Activated CD8-positive, alpha-beta T cell treated with anti-CD3 and anti-CD28 coated beads, Interleukin-2, amount 10 ng/mL, durations not matched to agents 7 days and 5 days (primary cell): ENCODE results near the gene SLC4A1. TPM values are rescaled to one million over a fixed set of nuclear protein-coding genes. Genes with fewer than 3 reads are reported as not detected.

Source experiments
- ATAC-seq: fragments of 150-1000 bp; cut with Tn5 transposase; one replicate; pipeline ENCODE4 v1.10.0; 2021; ENCODE audit warnings: moderate library complexity
- CTCF ChIA-PET: fragments of 350-600 bp; sonication (Branson Sonifier 250); formaldehyde crosslinking; loops from one replicate; lab custom pipeline; 2021; ENCODE audit warnings: antibody characterized with exemption; lab: Charles Lee
- POLR2A ChIA-PET: fragments of 350-600 bp; sonication (Branson Sonifier 250); formaldehyde crosslinking; loops from one replicate; lab custom pipeline; 2021; ENCODE audit warnings: antibody characterized with exemption; lab: Charles Lee
- DNase-seq: peaks from one replicate; pipeline ENCODE4 v3.0.0-alpha.2; 2020
- H3K27ac Mint-ChIP-seq: one replicate; pipeline ENCODE4 v1.8.0; 2021; ENCODE audit warnings: mild to moderate bottlenecking, mixed read lengths
- H3K27me3 Mint-ChIP-seq: one replicate; pipeline ENCODE4 v1.8.0; 2021; ENCODE audit warnings: low read depth, mixed read lengths
- H3K36me3 Mint-ChIP-seq: one replicate; pipeline ENCODE4 v1.8.0; 2021; ENCODE audit warnings: low read depth, mixed read lengths
- H3K4me1 Mint-ChIP-seq: one replicate; pipeline ENCODE4 v1.8.0; 2021; ENCODE audit warnings: low read depth, mixed read lengths
- H3K4me3 Mint-ChIP-seq: one replicate; pipeline ENCODE4 v1.8.0; 2021; ENCODE audit warnings: mild to moderate bottlenecking, mixed read lengths
- H3K9me3 Mint-ChIP-seq: one replicate; pipeline ENCODE4 v1.8.0; 2022; ENCODE audit warnings: mixed read lengths; ENCODE audit not compliant: insufficient read depth
- microRNA-seq: library from miRNA; unstranded; fragments of <30 nt; microRNA quantifications from one replicate; pipeline ENCODE4 v1.2.0, GENCODE V29; 2022
- total RNA-seq, 2 experiments: library from RNA; stranded (reverse); gene quantifications; one replicate each; pipeline ENCODE4 v1.2.3, GENCODE V29; 2021

SLC4A1 gene
- total RNA-seq, 2 experiments from 2014 or later = not detected

GRCh38 chr17:44200478-44201155, 67.3 kb downstream of the SLC4A1 start:
- peaks cover 29% of the 10 kb centered on the region for H3K36me3 Mint-ChIP-seq
- no peaks in the 10 kb centered on the region for H3K9me3 Mint-ChIP-seq
- H3K27me3 Mint-ChIP-seq = no peaks in the 10 kb centered on the region
- H3K4me3 Mint-ChIP-seq = peak overlapping the region; percentile 79
- CTCF ChIA-PET = interaction anchor here (1.5 to 4.6 kb wide), 8 partner anchors 9 to 150 kb away, joined by 3 to 50 read pairs (median 17); partner anchors contain the start of genes GRN and UBTF
- ATAC-seq (no peak), DNase-seq (no peak)
- H3K27ac Mint-ChIP-seq = peak overlapping the region; percentile 90
- H3K4me1 Mint-ChIP-seq = peaks cover 43% of the 10 kb centered on the region
- POLR2A ChIA-PET = interaction anchor here (1.2 to 3.6 kb wide), 5 partner anchors 9 to 126 kb away, joined by 5 to 19 read pairs (median 8); partner anchors contain the start of genes TMUB2 and UBTF

- Mint-ChIP-seq H3K4me3 (peak within 1 kb of the TSS; percentile 88), H3K27me3 (no peaks in the 10 kb centered on the region), H3K27ac (peak within 1 kb of the TSS; percentile 95), H3K36me3 (peaks cover 35% of the 10 kb centered on the region), H3K4me1 (peaks cover 43% of the 10 kb centered on the region), H3K9me3 (no peaks in the 10 kb centered on the region)
- ChIA-PET CTCF (interaction anchor here (1.2 to 3.3 kb wide), 5 partner anchors 10 to 146 kb away, joined by 3 to 20 read pairs (median 9); partner anchors contain the start of genes GRN and TMUB2), POLR2A (interaction anchor here (1.0 to 3.6 kb wide), 10 partner anchors 9 to 18 kb away, joined by 4 to 22 read pairs (median 8); partner anchors contain the start of gene TMUB2)
- peak; percentile 100 for DNase-seq
- ATAC-seq = peak; percentile 84
These were observed 68.1 kb downstream of the SLC4A1 start, which contains the start of gene ATXN7L3 for GRCh38 chr17:44199553-44200477. TSS of gene ATXN7L3 (minus strand) at chr17:44199884. CDS start at chr17:44198070, 1,814 bp downstream.

- ATAC-seq (peak; percentile 18), DNase-seq (peak; percentile 68)
- no peaks in the 10 kb centered on the region for H3K9me3 Mint-ChIP-seq
- H3K36me3 Mint-ChIP-seq = peaks cover 42% of the 10 kb centered on the region
- peak overlapping the region; percentile 95 for H3K27ac Mint-ChIP-seq
- ChIA-PET POLR2A (interaction anchor here (0.7 to 3.6 kb wide), 12 partner anchors 8 to 30 kb away, joined by 3 to 22 read pairs (median 6); partner anchors contain the start of genes TMUB2 and UBTF), CTCF (interaction anchor here (1.0 to 3.3 kb wide), 10 partner anchors 11 to 324 kb away, joined by 3 to 20 read pairs (median 5); partner anchors contain the start of genes GRN and TMUB2)
- H3K27me3 Mint-ChIP-seq = no peaks in the 10 kb centered on the region
- peaks cover 41% of the 10 kb centered on the region for H3K4me1 Mint-ChIP-seq
- H3K4me3 Mint-ChIP-seq = peak overlapping the region; percentile 88
These were observed 69.0 kb downstream of the SLC4A1 start for GRCh38 chr17:44198721-44199552.

Small RNA genes within 50 kb of the gene (microRNA-seq; reads per million reads assigned to microRNA genes)
- 2.3 reads per million for gene MIR6782

Other genes starting within 250 kb of the SLC4A1 start
- gene LSM12, start 201.5 kb downstream of the SLC4A1 start, total RNA-seq = 10 to 100 TPM; 61.9 to 62.5 TPM
- gene G6PC3, start 197.4 kb downstream of the SLC4A1 start, total RNA-seq = 10 to 100 TPM; 19.3 to 19.7 TPM
- 10 to 100 TPM; 24.0 to 24.9 TPM for gene HDAC5, start 144.5 kb downstream of the SLC4A1 start, total RNA-seq
- 10 to 100 TPM; 16.4 to 18.0 TPM for gene HROB, start 126.2 kb downstream of the SLC4A1 start, total RNA-seq
- gene ASB16, start 97.4 kb downstream of the SLC4A1 start, total RNA-seq = under 1 TPM; 0.26 to 0.42 TPM
- 10 to 100 TPM; 26.7 to 27.9 TPM for gene TMUB2, start 81.2 kb downstream of the SLC4A1 start, total RNA-seq
- 100 to 1,000 TPM; 116 to 120 TPM for gene ATXN7L3, start 68.3 kb downstream of the SLC4A1 start, total RNA-seq
- 100 to 1,000 TPM; 165 to 182 TPM for gene UBTF, start 48.5 kb downstream of the SLC4A1 start, total RNA-seq
- under 1 TPM in 1 of 2 experiments, not detected in 1; 0.18 TPM for gene RUNDC3A, start 40.5 kb upstream of the SLC4A1 start, total RNA-seq
- 100 to 1,000 TPM; 140 to 141 TPM for gene SLC25A39, start 56.7 kb upstream of the SLC4A1 start, total RNA-seq
- 10 to 100 TPM; 45.6 to 46.7 TPM for gene GRN, start 77.2 kb upstream of the SLC4A1 start, total RNA-seq
- under 1 TPM; 0.37 to 0.45 TPM for gene FAM171A2, start 95.7 kb upstream of the SLC4A1 start, total RNA-seq
- gene ITGA2B, start 121.5 kb upstream of the SLC4A1 start, total RNA-seq = under 1 TPM; 0.39 to 0.82 TPM
- 10 to 100 TPM; 45.7 to 45.8 TPM for gene GPATCH8, start 235.3 kb upstream of the SLC4A1 start, total RNA-seq